GM18507 (cell line): ENCODE data around the gene PRORP.
A peak's percentile ranks its signal among the peaks of the same experiment; 100 is the strongest.
"Not testable (repeated sequence)": the region's sequence is repeated elsewhere in the genome, so short reads cannot be mapped to it uniquely, and the experiment has no call there.

Source experiments
- DNase-seq: peaks from one replicate; pipeline ENCODE4 v3.0.0; 2011; ENCODE audit warnings: low read depth; ENCODE audit not compliant: insufficient read length; ENCODE audit errors: extremely low spot score
- FAIRE-seq: peaks from 2 replicates; lab custom pipeline; 2011; peaks lifted over from hg19 to GRCh38; lab: Jason Lieb, UNC

Gene PRORP

DNA sequence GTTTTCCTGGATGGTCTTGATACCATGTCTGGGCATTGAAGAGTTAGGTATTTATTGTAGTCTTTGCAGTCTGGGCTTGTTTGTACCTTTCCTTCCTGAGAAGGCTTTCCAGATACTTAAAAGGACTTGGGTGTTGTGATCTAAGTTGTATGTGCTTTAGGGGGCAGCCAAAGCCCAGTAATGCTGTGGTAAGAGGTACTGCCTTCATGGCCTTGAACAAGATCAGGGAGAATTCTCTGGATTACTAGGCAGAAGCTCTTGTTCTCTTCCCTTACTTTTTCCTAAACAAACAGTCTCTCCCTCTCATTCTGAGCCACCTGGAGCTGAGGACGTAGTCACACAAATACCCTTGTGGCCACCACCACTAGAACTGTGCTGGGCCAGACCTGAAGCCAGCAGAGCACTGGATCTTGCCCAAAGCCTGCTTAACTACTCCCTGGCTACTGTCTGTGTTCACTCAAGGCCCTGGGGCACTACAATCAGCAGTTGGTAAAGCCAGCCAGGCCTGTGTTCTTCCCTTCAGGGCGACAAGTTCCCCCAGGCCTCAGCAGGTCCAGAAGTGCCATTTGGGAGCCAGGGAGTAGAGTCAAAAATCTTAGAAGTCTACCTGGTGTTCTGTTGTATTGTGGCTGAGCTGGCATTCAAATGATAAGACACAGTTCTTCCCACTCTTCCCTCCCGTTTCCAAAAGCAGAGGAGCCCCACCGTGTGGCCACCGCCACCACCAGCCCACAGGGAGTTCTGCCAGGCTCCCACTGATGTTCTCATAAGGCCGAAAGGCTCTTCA is 11.4 kb downstream of the PRORP start:
- FAIRE-seq (no peak), DNase-seq (no peak)

DNA sequence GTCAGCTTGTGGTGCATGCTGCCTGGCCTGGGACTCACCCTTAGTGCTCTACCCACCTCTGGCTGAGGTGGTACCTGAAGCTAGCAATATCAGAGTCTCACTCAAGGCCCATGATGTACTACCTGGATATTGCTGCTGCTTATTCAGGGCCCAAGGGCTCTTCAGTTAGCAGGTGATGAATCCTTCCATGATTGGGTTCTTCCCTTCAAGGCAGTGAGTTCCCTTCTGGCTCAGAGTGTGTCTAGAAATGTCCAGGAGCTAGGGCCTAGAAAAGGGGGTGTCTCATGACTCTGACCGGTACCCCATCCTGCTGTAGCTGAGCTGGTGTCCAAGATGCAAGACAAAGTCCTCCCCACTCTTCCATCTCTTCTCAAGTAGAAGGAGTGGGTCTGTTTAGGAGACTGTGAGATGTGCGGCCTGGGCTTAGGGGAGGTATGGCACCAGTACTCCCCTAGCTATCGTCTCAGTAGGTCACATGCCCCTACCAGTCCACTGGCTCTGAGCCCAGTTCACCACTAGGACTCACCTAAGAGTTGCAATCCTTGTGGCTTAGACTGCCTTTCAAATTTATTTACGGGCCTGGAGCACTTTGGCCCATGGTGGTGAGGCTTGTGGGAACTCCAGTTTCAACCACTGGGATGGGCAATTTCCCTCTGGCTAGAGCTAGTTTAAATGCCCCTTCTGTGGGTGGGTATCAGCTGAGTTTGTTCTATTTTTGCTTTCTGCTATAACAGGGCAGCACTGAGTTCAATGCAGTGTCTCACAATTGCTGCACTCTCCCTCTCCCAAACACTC is 12.2 kb downstream of the PRORP start:
- no peak for DNase-seq
- no peak for FAIRE-seq

DNA sequence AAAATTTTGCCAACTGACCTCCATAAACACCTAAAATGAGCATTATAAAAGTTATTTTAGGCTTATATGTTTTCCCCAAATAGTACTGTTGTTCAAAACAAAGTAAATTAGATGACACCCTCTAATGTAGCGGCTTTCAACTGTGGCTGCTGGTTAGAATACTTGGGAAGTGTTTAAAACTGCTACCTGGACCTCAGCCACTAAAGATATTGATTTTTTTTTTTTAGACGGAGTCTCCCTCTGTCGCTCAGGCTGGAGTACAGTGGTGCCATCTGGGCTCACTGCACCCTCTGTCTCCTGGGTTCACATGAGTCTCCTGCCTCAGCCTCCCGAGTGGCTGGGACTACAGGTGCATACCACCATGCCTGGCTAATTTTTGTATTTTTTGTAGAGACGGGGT is 16.2 kb downstream of the PRORP start:
- FAIRE-seq (no peak), DNase-seq (no peak)

DNA sequence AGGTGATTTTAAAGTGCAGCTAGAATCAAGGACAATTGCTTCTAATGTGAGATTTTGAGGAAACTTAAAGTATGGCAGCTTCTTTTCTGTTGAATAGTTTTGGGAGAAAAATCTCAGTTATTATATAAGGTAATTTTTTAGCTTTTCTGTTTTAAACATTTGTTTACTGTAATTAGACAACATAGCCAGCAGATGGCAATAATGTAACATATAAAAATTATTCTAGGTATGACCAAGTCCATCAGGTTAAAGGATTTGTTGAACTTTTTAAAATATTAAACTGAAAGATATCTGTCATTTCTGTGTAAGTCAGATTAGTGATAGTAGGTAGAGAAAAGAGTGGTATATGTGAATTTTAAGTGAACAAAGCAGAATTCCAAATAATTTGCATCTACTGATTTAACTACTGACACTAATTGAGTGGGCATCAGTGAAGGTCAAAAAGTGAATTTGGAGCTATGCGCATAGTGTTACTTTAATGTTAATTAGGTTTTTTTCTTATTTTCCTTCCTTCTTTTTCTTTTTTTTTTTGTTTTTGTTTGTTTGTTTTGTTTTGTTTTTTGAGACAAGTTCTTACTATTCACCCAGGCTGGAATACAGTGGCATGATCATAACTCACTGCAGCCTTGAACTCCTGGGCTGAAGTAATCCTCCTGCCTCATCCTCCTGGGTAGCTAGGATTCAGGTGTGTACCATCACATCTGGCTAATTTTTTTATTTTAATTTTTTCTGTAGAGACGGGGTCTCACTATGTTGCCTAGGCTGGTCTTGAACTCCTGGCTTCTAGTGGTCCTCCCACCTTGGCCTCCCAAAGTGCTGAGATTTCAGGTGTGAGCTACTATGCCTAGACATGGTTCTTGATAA is 18.6 kb downstream of the PRORP start:
- DNase-seq (no peak), FAIRE-seq (peak; percentile 46)

DNA sequence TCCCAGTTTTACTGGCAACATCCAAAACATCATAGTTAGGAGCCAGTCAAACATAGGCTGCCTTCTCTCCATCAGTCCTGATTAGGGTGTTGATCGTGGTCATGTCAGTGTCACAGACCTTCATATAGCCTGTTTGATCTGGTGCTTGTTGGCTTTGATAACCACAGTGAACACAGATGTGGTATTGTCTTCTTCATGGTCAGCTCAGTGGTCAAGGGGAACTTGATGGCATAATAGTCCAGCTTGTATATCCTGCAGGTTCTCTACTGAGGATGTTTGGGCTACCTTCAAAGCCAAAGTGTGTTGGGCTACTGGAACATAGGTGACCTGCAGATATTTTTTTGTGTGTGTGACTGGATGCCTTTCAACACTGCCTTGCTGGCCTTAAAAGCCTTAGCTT is 21.7 kb downstream of the PRORP start:
- FAIRE-seq: no peak
- DNase-seq: no peak

DNA sequence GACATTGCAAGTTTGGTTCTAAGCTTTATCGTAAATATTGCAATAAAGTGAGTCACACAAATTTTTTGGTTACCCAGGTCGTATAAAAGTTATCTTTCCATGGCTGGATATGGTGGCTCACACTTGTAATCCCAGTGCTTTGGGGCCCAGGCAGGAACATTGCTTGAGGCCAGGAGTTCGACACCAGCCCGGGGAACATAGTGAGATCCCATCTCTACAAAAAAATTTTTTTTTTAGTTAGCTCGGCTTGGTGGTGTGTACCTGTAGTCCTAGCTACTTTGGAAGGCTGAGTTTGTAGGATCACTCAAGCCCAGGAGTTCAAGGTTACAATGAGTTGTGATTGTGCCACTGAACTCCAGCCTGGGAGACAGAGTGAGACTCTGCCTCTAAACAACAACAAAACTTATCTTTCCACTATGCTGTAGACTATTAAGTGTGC is 24.4 kb downstream of the PRORP start:
- FAIRE-seq (no peak), DNase-seq (no peak)

DNA sequence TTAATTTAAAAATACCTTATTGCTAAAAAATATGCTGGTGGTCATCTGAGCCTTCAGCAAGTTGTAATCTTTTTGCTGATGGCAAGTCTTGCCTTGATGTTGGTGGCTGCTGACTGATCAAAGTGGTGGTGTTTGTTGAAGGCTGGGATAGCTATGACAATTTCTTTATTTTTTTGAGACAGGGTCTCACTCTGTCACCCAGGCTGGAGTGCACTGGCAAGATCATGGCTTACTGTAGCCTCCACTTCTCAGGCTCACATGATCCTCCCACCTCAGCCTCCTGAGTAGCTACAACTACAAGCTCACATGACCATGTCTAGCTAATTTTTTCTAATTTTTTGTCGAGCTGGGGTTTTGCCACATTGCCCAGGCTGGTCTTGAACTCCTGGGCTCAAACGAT is 24.8 kb downstream of the PRORP start:
- no peak for FAIRE-seq

DNA sequence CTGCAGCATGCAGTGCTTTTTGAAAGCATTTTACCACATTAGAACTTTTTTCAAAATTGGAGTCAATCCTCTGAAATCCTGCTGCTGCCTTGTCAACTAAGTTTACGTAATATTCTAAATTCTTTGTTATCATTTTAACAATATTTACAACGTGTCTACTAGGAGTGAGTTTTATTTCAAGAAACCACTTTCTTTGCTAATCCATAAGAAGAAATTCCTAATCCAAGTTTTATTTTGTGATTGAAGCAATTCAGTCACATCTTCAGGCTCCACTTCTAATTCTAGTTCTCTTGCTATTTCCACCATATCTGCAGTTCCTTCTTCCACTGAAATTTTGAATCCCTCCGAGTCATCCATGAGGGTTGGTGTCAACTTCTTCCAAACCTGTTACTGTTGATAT is 25.4 kb downstream of the PRORP start:
- no peak for DNase-seq
- no peak for FAIRE-seq

More for the DNA sequence above, 24.8 kb downstream of the PRORP start:
- DNase-seq: no peak

DNA sequence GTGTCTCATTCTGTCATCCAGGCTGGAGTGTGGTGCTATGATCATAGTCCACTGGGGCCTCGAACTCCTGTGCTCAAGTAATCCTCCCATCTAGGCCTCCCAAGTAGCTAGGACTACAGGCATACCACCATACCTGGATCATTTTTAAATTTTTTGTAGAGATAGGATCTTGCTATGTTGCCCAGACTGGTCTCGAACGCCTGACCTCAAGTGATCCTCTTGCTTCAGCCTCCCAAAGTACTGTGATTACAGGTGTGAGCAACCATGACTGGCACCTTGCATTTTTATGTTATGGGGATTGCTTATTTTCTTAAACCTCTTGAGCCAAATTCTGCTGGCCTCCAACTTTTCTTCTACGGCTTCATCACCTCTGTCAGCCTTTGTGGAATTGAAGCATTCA is 26.9 kb downstream of the PRORP start:
- FAIRE-seq: no peak
- no peak for DNase-seq

DNA sequence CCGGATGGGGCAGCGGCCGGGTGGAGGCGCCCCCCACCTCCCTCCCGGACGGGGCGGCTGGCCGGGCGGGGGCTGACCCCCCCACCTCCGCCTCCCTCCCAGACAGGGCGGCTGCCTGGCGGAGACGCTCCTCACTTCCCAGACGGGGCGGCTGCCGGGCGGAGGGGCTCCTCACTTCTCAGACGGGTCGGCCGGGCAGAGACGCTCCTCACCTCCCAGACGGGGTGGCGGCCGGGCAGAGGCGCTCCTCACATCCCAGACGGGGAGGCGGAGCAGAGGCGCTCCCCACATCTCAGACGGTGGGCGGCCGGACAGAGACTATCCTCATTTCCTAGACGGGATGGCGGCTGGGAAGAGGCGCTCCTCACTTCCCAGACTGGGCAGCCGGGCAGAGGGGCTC is 30.2 kb downstream of the PRORP start:
- FAIRE-seq: not testable (repeated sequence)

DNA sequence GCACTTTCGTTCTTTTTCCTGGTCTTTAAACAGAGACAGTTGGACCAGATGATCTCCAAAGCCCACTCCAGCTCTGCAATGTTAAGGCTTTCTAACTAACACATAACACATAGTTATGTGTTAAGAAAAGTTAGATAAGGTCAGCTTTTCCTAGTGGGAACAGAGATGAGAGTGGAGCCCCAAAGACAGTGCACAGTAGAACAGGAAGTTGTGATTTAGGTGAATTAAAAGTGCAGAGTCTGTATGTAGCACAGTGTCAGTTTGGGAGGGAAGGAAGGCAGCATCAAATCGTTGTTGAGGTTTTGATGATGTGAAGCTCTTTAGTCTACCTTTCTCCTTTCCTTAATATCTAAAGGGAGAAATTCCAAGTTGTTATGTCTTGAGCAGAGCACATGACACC is 31.7 kb downstream of the PRORP start:
- no peak for DNase-seq
- FAIRE-seq: no peak

More for the DNA sequence above, 30.2 kb downstream of the PRORP start:
- not testable (repeated sequence) for DNase-seq

DNA sequence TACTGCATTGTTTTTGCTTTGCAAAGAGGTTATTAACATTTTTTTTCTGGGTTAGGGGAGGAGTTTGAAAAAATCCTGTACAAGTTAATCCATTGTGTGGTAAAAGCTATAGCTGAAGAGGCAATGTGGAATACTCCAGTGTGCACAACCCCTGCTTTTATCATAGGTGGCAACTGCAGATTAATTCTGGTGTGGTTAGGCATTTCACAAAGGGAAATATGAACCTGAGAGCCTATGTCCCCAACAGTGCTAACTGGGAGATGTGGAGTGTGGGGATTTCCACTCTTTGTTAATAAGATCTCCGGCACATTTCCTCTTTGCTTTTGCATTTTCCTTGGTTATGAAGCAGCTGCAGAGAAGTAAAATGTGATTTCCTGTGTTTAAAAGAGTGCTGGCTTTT is 33.6 kb downstream of the PRORP start:
- FAIRE-seq (peak; percentile 75), DNase-seq (no peak)

DNA sequence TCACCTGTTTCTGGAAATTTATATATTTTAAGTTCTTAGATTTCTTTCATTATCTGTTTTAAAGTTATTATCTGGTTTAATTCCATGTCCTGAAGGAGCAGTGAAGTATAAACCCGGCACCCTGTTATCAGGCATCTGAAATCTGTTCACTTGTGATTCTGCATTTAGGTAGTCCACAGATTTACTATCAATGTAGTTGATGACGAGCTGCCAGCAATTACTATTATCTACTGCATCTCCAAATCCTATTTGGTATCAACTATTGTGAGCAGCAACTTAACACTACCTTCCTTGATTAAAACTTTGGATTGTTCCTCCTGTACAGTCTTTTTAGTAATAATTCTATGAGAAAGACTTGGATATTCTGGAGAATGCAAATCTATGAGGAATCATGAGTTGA is 36.1 kb downstream of the PRORP start:
- FAIRE-seq: no peak
- DNase-seq: no peak

DNA sequence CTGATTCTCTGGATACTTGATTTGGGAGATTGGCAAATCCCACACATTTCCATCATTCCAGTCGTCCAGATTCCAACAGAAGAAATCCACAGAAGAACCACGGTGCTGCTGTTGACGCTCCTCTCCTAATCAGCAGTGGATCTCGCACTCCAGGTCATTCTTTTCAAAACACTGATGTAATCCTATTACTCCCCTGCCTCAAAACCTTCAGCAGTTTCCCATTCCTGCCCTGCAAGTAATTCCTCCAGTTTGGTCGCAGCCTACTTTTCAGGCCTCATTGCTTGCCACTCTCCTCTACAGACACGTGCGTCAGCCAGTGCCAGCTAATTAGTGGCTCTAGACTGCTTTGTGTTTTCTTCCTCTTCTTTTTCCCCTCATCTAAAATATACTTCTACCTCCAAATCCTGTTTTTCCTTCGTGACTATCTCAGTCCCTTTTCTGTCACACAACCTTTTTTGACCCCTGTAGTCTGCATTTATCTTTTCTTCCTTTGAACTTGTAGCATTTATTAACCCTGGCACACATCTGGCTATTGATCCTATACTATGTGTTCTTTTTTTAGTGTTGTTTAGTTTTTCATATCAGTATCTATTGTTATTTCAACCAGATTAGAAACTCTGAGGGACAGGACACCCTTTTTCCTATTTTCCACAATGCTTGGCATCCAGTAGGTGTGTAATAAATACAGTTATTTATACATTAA is 36.8 kb downstream of the PRORP start:
- DNase-seq (no peak), FAIRE-seq (no peak)

DNA sequence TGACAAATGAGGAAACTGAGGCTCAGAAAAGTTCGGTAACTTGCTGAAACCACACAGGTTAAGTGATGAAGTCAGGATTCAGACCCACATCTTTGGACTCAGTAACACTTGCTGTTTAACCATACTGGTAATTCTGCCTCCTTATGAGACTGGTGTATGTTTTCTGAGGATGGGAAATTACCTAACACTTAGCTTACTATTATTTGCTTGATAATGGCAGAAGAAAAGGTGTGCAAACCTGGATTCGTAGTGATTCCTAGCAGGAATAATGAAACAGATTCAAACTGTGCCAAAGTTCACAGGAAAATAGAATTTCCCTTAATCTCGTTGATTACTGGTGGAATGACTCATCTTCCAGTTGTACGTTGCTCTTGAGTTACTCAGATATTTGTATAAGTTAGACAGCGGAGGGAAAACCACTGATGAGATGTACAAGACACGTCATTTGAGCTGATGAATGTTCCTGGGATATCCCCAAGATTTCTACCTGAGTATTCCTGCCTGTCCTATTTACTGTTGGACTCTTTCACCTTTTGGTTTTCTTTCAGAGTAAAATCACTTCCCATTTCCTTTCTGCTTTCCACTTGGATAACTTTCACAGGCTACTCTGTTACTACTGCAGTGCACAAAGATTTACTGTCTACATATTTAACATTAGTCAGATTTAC is 37.5 kb downstream of the PRORP start:
- FAIRE-seq: peak; percentile 71
- no peak for DNase-seq

DNA sequence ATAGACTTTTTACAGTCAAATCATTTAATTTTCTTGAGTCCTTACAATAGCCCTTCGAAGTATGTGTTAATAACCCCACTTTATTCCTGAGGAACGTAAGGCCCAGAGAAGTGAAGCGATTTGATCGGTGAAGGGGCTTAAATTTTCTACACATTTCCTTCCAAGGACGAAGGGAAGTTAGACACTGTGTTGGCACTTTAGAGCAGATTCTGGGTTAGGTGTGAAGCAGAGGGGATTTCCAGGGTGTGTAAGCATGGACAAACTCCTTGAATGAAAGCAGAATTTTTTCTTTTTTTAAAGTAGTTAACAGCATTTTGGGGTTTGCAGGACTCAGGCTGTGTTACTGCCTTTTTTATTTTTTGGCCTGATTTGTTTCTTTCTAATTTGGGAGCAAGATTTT is 38.9 kb downstream of the PRORP start:
- DNase-seq (no peak), FAIRE-seq (peak; percentile 86)

DNA sequence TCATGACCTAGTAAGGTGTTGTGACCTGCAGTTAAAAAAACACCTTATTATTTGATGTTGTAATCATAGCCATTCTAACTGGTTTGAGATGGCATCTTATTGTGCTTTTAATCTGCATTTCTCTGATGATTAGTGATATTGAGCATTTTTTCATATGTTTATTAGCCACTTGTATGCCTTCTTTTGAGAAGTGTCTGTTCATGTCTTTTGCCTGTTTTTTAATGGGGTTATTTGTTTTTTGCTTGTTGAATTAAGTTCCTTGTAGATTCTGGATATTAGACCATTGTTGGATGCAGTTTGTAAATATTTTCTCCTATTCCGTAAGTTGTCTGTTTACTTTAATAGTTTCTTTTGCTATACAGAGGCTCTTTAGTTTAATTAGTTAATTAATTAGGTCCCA is 41.0 kb downstream of the PRORP start:
- no peak for FAIRE-seq
- DNase-seq: no peak

DNA sequence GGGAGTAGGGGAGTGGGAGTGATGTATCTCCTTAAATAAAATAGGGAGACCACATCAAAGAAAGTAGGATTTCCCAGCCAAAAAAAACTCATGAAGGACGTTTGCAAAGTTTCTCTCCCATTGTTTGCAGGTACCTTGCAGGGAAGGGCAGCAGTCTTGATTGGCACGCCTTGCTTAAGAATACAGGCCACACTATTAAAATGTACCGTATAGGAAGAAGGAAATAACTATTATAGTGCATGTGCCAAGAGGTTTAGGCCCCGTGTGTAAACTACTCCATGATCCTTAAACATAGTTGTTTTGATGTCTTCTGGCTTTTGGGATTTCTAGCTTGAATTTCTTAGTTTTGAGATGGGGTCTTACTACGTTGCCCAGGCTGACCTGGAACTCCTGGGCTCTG is 42.5 kb downstream of the PRORP start:
- FAIRE-seq (no peak), DNase-seq (no peak)

DNA sequence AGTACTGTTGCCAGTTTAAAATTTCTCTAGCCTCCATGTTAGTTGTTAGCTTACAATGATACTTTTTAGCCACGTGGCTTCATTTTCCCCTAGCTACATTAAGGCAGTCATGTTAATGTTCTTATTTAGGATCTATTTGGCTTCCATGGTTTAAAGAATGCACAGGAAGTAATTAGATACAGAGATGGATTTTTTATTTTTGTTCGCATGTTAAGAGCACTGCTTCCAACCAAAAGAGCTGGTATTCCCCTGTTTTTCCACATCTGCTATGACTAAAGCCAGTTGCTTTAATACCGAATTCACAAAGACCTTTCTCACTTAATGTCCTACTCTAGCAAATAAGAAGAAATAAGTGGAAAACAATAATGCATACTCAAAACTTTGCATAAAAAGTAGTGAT is 45.1 kb downstream of the PRORP start:
- no peak for FAIRE-seq
- DNase-seq: no peak
